NCI-H526 treated with DMSO at 0.1 percent for 48 hours (cell line): ENCODE results near the gene PLD2.
"Not testable (repeated sequence)": the region's sequence is repeated elsewhere in the genome, so short reads cannot be mapped to it uniquely, and the experiment has no call there.

Experiments used
- DNase-seq: peaks from one replicate; lab custom pipeline; 2025; lab: John Stamatoyannopoulos, UW

The PLD2 gene

DNA sequence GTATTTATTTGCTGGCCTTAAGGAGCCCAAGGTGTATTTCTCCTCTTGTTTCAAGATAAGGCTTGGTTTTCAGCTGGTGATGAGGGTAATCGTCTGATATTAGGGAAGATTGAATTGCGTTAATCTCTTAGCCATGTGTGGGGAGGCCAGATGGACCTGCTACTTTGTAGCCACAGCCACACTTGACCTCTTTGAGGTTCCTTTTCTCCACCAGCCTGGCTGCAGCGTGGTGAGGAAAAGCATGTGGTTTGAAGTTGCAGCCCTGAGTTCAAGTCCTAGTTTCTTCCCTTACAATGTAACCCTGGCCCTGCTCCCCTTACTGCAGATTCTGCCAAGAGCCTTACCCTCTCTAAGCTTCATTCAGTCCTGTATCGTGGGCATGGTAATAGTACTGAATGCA lies 29.3 kb downstream of the PLD2 start:
- no peak for DNase-seq

- no peak for DNase-seq
Observed at GRCh38 chr17:4837471-4838308, 30.7 kb downstream of the PLD2 start.

DNA sequence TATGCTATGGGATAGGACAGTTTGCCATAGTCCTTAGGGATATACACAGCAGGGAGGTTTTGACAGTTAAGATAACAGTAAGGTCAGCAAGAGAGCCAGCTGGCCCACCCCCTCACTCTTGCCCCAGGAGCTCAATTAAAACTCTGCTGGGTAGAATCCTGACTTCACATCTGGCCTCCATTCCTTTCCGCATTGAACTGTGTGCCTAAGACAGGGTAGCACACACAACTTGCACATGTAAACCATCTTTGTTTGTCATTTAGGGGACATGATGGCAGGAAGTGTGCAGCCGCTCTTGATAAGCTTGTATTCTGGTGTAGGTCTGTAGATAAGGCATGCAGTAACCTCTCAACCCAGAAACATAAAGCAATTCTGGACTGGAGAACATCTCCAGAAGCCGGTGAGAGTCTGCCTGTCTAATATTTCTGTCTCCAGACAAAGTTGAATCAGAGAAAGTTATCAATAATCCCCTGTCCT lies 31.4 kb downstream of the PLD2 start:
- no peak for DNase-seq

DNA sequence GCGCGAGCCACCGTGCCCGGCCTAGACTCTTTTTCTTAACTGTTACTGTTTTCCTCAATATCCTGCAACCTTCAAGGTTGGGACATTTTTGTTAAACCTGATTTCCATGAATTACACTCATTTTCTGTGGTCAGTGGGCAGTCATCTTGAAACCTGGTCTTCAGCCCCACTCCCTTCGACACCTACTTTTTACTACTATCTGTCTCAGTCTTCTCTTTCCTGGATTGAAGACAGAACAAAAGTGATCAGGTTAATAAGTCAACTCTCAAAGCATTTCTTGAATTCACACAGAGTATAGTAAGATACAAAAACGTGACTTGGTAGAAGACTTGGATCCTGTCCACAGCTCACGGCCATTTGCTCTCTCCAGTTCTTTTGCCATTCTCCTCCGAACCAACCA lies 32.3 kb downstream of the PLD2 start:
- DNase-seq = no peak

GRCh38 chr17:4839965-4840892 lies 33.3 kb downstream of the PLD2 start:
- no peak for DNase-seq

- no peak for DNase-seq
Observed at GRCh38 chr17:4840893-4841242, 33.9 kb downstream of the PLD2 start.

- DNase-seq = no peak
Observed at GRCh38 chr17:4842376-4842775, 35.4 kb downstream of the PLD2 start.

DNA sequence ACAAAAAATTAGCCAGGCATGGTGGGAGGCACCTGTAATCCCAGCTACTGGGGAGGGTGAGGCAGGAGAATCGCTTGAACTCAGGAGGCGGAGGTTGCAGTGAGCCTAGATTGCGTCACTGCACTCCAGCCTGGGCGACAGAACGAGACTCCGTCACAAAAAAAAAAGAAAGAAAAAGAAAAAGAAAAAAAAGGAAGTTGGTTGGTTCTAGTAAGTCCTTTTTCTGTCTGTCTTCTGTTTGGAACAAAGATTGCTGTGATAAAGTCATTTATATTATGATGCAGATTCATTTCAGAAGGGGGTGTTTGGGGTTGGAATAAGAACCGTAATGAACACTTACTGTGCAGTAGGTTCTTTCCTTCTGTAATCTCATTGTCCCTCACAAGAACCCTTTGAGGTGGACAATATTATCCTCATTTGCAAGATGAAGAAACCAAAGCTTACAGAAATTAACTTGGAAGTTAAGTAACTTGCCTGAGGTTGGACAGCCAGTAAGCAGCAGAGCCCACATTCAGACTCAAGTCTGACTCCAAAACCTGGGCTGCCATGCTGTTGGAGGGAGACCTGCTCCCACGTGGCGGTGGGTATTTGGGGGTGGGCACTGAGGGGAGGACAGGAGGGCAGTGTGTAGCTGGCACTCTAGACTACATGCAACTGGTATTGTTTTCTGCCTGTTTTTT lies 36.5 kb downstream of the PLD2 start:
- DNase-seq = no peak

- DNase-seq = no peak
Observed at GRCh38 chr17:4845118-4845517, 38.2 kb downstream of the PLD2 start.

DNA sequence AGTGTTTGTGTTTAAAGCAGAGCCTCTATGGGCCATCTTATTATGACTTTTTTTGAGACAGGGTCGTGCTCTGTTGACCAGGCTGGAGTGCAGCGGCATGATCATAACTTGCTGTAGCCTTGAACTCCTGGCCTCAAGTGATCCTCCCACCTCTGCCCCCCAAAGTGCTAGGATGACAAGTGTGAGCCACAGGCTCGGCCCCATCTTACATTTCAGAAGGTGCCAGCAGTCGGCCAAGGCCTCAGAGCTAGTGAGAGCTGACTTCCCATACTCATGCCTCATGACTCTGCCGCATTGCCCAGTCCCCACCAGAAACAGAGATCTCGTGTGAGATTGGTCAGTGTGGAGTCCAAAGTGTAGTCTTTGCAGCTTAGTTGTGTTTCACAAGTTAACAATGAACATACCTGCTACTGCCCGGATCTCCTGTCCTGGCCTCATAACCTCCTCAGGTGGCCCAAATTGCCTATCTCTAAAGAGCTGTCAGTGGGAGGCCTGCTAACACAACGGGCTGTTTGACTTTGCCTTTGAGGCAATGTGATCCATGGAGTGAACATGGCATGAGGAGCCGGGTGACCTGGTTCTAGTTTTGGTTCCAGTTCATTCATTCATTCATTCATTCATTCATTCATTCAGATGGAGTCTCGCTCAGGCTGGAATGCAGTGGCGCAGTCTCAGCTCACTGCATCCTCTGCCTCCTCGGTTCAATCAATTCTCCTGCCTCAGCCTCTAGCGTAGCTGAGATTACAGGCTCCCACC lies 39.9 kb downstream of the PLD2 start:
- DNase-seq = no peak

GRCh38 chr17:4849011-4849536 lies 42.1 kb downstream of the PLD2 start:
- DNase-seq = no peak

DNA sequence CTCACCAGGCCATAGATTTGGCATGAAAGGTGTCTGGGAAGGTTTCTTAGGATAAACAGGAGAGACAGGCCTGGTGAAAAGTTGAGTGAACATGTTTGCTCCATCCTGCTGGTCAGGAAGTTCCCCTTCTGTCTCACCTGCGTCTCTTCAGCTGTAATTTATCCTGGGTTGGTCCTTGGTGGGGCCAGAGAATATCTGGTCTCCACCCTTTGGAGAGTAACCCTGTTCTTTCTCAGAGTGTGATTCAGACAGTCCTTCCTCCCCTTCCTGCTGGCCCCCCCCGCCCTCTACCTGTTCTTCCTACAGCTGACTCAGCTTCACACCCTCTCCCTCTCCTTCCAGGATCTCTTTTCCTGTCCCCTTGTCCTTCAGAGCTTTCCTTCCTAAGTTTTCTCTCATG lies 43.3 kb downstream of the PLD2 start:
- no peak for DNase-seq

GRCh38 chr17:4851084-4851483 lies 44.1 kb downstream of the PLD2 start:
- DNase-seq = no peak

DNA sequence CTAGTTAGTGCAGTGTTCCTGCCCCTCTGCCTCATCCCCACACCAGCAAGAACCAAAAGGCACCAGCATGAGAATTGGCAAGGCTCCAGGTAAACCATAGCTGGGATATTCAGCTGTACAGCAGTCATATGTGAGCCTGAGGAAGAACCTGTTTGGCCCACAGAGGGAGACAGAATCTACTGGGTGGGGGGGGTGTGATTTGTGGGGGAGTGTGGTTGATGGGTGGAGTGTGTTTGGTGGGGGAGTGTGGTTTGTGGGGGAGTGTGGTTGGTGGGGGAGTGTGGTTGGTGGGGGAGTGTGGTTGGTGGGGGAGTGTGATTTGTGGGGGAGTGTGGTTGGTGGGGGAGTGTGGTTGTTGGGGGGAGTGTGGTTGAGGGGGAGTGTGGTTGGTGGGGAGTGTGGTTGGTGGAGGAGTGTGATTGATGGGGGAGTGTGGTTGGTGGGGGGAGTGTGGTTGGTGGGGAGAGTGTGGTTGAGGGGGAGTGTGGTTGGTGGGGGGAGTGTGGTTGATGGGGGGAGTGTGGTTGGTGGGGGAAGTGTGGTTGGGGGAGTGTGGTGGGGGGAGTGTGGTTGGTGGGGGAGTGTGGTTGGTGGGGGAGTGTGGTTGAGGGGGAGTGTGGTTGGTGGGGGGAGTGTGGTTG lies 45.7 kb downstream of the PLD2 start:
- DNase-seq = no peak

DNA sequence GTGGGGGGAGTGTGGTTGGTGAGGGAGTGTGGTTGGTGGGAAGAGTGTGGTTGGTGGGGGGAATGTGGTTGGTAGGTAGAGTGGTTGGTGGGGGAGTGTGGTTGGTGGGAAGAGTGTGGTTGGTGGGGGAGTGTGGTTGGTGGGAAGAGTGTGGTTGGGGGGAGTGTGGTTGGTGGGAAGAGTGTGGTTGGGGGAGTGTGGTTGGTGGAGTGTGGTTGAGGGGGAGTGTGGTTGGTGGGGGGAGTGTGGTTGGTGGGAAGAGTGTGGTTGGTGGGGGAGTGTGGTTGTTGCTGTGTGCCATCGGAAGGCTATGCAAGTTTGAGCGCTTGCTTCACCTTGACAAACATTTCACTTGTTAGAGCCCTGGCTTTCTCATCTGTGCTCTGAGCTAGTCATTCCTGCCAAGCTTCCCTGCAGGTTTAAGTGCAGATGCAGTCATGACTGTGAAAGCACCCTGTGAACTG lies 46.3 kb downstream of the PLD2 start:
- DNase-seq = no peak

- DNase-seq = peak; percentile 10
Observed at GRCh38 chr17:4854111-4854681, 47.2 kb downstream of the PLD2 start.

- DNase-seq = no peak
Observed at GRCh38 chr17:4856271-4856936, 49.5 kb downstream of the PLD2 start.

DNA sequence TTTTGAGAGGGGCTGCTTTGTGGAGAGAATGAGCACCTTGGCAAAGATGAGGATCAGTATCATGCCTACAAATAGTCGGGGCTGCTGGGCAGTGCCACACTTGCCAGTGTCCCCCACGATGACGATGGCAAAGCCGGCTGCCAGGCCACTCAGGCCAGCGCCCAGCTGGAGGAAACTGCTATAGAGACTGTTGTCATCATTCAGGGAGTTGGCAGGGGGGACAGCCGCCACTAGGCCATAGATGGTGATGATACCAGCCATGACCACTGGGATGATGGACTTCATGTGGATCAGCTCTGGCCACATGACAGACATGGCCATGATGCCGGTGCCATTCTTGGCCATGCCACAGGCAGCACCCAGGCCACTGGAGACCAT lies 50.0 kb downstream of the PLD2 start:
- DNase-seq = no peak

DNA sequence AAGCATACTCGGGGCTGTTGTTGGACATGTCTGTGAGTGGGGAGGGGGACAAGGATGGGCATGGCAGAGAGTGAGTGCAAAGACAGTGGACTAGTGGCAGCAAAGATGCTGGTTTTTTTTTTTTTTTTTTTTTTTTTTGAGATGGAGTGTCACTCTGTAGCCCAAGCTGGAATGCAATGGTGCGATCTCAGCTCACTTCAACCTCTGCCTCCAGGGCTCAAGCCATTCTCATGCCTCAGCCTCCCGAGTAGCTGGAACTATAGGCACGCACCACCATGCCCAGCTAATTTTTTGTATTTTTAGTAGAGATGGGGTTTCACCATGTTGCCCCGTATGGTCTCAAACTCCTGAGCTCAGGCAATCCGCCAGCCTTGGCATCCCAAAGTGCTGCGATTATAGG lies 50.4 kb downstream of the PLD2 start:
- not testable (repeated sequence) for DNase-seq
